ENCODE data around the gene UCP3.

DNA sequence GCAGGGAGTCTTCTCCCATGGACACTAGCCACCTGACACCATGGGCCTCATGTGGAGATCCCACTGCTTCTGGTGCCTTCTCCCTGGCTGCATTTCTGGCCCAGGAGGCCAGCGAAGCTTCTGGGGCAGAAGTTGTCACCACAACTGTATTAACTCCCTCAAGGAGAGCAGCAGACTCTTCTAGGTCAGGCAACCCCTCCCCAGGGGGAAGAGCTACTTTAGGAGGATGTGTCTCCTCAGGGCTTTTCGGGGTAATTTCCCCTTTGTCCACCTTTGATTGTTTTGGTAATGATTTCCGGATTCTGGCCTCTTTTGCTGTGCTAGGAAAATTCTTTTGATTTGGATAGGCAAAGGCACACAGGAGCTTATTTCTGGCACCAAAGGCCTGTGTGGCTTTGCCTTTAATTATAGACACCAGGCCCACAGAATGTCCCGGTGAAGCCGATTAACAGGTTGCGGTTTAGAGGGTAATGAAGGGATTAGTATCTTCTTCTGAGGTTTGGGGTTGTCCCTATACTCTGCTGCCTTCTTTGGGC is 17.3 kb downstream of the UCP3 start:
- TF ChIP-seq, protein P1, sequence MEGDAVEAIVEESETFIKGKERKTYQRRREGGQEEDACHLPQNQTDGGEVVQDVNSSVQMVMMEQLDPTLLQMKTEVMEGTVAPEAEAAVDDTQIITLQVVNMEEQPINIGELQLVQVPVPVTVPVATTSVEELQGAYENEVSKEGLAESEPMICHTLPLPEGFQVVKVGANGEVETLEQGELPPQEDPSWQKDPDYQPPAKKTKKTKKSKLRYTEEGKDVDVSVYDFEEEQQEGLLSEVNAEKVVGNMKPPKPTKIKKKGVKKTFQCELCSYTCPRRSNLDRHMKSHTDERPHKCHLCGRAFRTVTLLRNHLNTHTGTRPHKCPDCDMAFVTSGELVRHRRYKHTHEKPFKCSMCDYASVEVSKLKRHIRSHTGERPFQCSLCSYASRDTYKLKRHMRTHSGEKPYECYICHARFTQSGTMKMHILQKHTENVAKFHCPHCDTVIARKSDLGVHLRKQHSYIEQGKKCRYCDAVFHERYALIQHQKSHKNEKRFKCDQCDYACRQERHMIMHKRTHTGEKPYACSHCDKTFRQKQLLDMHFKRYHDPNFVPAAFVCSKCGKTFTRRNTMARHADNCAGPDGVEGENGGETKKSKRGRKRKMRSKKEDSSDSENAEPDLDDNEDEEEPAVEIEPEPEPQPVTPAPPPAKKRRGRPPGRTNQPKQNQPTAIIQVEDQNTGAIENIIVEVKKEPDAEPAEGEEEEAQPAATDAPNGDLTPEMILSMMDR (IDR thresholded peaks at IDR 0.05; ENCODE audit: control extremely low read depth in 1 of 3, insufficient read depth in 1 of 3, low read depth in 1 of 3, low read length in 3 of 3), result no peak
- TF ChIP-seq POLR2A (IDR thresholded peaks at IDR 0.05; ENCODE audit: control extremely low read depth in 1 of 2, low read depth in 2 of 2, low read length in 2 of 2) (no peak), TAF7 (optimal IDR thresholded peaks at IDR 0.05; ENCODE audit: borderline replicate concordance, low read depth, low read length) (no peak), YY1 (IDR thresholded peaks at IDR 0.05; ENCODE audit: low read depth, low read length) (no peak), JUND (IDR thresholded peaks at IDR 0.05; ENCODE audit: low read length) (no peak), EP300 (IDR thresholded peaks at IDR 0.05; ENCODE audit: borderline replicate concordance in 1 of 2, low read depth in 2 of 2, low read length in 2 of 2) (no peak)

Measured in H1 (cell line).